Activated T-helper 17 cell treated with anti-CD3 and anti-CD28 coated beads, Interleukin-2, amount 50 U/mL, for 72 hours (primary cell): ENCODE results near the gene PRC1. TPM values are rescaled to one million over a fixed set of nuclear protein-coding genes. Genes with fewer than 3 reads are reported as not detected.

ENCODE experiments used
- ATAC-seq: fragments of 150-1000 bp; cut with Tn5 transposase; replicated peaks from 2 replicates; pipeline ENCODE4 v1.10.0; 2021; ENCODE audit warnings: mild to moderate bottlenecking, moderate library complexity
- H3K27ac Mint-ChIP-seq: one replicate; pipeline ENCODE4 v1.8.0; 2022; ENCODE audit warnings: mixed read lengths
- H3K27me3 Mint-ChIP-seq: one replicate; pipeline ENCODE4 v1.8.0; 2022; ENCODE audit warnings: mixed read lengths
- H3K36me3 Mint-ChIP-seq: one replicate; pipeline ENCODE4 v1.8.0; 2022; ENCODE audit warnings: low read depth, mild to moderate bottlenecking, mixed read lengths
- H3K4me1 Mint-ChIP-seq: one replicate; pipeline ENCODE4 v1.8.0; 2022; ENCODE audit warnings: mixed read lengths
- H3K4me3 Mint-ChIP-seq: one replicate; pipeline ENCODE4 v1.8.0; 2022; ENCODE audit warnings: mild to moderate bottlenecking, mixed read lengths
- H3K9me3 Mint-ChIP-seq: one replicate; pipeline ENCODE4 v1.8.0; 2022; ENCODE audit warnings: mixed read lengths
- total RNA-seq, 2 donors: library from RNA; stranded (reverse); gene quantifications; one replicate each; pipeline ENCODE4 v1.2.3, GENCODE V29; 2022

The PRC1 gene
- total RNA-seq, 2 donors from 2014 or later, result 133 to 158 TPM

- H3K27ac Mint-ChIP-seq, result peak overlapping the region; percentile 49
- no peak overlapping the region for H3K4me3 Mint-ChIP-seq
- no peaks in the 10 kb centered on the region for H3K9me3 Mint-ChIP-seq
- ATAC-seq, result no peak
- H3K27me3 Mint-ChIP-seq, result no peaks in the 10 kb centered on the region
- H3K4me1 Mint-ChIP-seq, result peaks cover 7% of the 10 kb centered on the region
- H3K36me3 Mint-ChIP-seq, result peaks cover 100% of the 10 kb centered on the region
Observed at GRCh38 chr15:90979582-90979981, 14.8 kb downstream of the PRC1 start.

DNA sequence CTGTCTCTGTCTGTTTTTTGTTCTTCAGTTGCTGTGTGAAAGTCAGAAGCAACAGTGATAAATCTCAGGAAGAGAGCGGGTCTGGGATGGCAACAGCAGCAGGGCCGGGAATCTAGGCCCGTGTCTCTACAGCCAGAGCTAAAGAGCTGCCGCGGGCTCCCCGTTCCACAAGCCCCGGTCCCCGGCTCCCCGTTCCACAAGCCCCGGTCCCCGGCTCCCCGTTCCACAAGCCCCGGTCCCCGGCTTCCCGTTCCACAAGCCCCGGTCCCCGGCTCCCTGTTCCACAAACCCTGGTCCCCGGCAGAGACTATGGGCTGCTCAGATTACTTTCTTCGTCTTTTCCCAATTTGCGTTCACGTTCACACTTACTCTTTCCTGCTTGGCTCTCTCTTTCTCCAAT is 20.1 kb downstream of the PRC1 start:
- no peak overlapping the region for H3K4me3 Mint-ChIP-seq
- ATAC-seq, result no peak
- no peaks in the 10 kb centered on the region for H3K27me3 Mint-ChIP-seq
- H3K4me1 Mint-ChIP-seq, result no peaks in the 10 kb centered on the region
- H3K27ac Mint-ChIP-seq, result no peak overlapping the region
- peaks cover 84% of the 10 kb centered on the region for H3K36me3 Mint-ChIP-seq
- H3K9me3 Mint-ChIP-seq, result no peaks in the 10 kb centered on the region

- Mint-ChIP-seq H3K27me3 (no peaks in the 10 kb centered on the region), H3K27ac (no peak overlapping the region), H3K4me3 (no peak overlapping the region), H3K9me3 (no peaks in the 10 kb centered on the region), H3K4me1 (no peaks in the 10 kb centered on the region), H3K36me3 (peaks cover 84% of the 10 kb centered on the region)
- no peak for ATAC-seq
Observed at GRCh38 chr15:90972133-90972532, 22.2 kb downstream of the PRC1 start.

GRCh38 chr15:90970274-90970673 is 24.1 kb downstream of the PRC1 start:
- peak overlapping the region; percentile 72 for H3K27ac Mint-ChIP-seq
- no peak overlapping the region for H3K4me3 Mint-ChIP-seq
- H3K9me3 Mint-ChIP-seq, result no peaks in the 10 kb centered on the region
- H3K4me1 Mint-ChIP-seq, result no peaks in the 10 kb centered on the region
- peaks cover 84% of the 10 kb centered on the region for H3K36me3 Mint-ChIP-seq
- no peaks in the 10 kb centered on the region for H3K27me3 Mint-ChIP-seq
- ATAC-seq, result no peak

DNA sequence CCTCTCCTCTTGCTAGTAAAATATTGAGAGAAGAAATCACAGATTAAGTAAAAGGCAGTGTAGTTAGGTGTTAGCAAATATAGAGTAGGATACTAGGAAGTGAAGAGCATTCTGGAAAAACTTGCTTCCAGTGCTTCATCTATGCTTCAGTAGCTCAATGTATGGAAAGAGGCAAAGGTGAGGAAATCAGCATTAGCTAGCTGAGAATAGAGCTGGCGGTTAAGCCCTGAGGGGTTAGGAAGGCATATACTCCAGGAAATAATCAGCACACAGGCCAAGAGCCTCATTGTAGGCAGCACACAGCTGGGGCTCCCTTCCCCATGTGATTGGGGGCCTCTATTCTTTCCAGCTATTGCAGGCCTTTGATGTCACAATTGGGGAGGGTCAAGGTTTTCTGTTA is 25.9 kb downstream of the PRC1 start:
- no peak overlapping the region for H3K27ac Mint-ChIP-seq
- H3K4me3 Mint-ChIP-seq, result no peak overlapping the region
- H3K4me1 Mint-ChIP-seq, result no peaks in the 10 kb centered on the region
- no peaks in the 10 kb centered on the region for H3K27me3 Mint-ChIP-seq
- ATAC-seq, result no peak
- no peaks in the 10 kb centered on the region for H3K9me3 Mint-ChIP-seq
- H3K36me3 Mint-ChIP-seq, result peaks cover 83% of the 10 kb centered on the region

DNA sequence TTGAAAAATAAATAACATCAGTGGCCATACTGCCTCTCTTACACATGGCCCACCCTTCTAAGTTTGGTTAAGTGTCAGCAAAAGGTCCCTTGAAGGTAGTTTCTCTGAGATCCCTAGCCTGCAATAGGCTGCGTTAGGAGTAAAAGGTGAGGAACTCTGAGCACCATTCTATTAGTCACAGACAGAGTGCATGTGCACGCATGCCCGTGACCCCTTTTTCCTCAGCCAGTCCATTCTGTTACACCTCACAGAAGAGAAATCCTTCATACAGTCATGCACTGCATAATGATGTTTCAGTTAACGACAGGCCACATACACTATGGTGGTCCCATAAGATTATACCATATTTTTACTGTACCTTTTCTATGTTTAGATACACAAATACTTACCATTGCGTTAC is 27.1 kb downstream of the PRC1 start:
- Mint-ChIP-seq H3K27ac (no peak overlapping the region), H3K9me3 (no peaks in the 10 kb centered on the region), H3K27me3 (no peaks in the 10 kb centered on the region), H3K4me1 (no peaks in the 10 kb centered on the region), H3K36me3 (peaks cover 86% of the 10 kb centered on the region), H3K4me3 (no peak overlapping the region)
- ATAC-seq, result no peak

- no peak for ATAC-seq
- Mint-ChIP-seq H3K9me3 (no peaks in the 10 kb centered on the region), H3K4me3 (no peak overlapping the region), H3K36me3 (peaks cover 96% of the 10 kb centered on the region), H3K27me3 (no peaks in the 10 kb centered on the region), H3K4me1 (no peaks in the 10 kb centered on the region), H3K27ac (no peak overlapping the region)
Observed at GRCh38 chr15:90966262-90966661, 28.1 kb downstream of the PRC1 start.

GRCh38 chr15:90962021-90962420 is 32.3 kb downstream of the PRC1 start:
- peaks cover 80% of the 10 kb centered on the region for H3K36me3 Mint-ChIP-seq
- H3K27ac Mint-ChIP-seq, result no peak overlapping the region
- H3K4me1 Mint-ChIP-seq, result no peaks in the 10 kb centered on the region
- no peak overlapping the region for H3K4me3 Mint-ChIP-seq
- no peaks in the 10 kb centered on the region for H3K9me3 Mint-ChIP-seq
- ATAC-seq, result no peak
- H3K27me3 Mint-ChIP-seq, result no peaks in the 10 kb centered on the region

GRCh38 chr15:90960298-90961091 is 33.8 kb downstream of the PRC1 start:
- H3K9me3 Mint-ChIP-seq, result no peaks in the 10 kb centered on the region
- H3K27ac Mint-ChIP-seq, result no peak overlapping the region
- no peaks in the 10 kb centered on the region for H3K4me1 Mint-ChIP-seq
- peaks cover 65% of the 10 kb centered on the region for H3K36me3 Mint-ChIP-seq
- no peak overlapping the region for H3K4me3 Mint-ChIP-seq
- no peak for ATAC-seq
- no peaks in the 10 kb centered on the region for H3K27me3 Mint-ChIP-seq

DNA sequence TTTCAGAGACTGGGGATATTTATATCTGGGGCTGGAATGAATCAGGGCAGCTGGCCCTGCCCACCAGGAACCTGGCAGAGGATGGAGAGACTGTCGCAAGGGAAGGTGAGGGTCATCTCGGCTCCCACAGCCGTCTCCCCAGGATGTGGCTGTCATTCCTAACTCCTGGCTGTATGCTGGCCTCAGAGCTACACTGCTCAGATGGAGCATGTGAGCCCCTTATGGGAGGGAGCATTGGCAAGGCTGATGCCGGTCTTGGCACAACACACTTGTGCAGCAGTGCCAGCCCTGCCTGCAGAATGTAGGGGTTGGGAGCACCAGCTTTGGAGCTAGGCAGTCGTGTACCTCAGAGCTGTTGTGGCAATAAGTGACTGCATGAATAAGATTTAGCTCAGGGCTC is 34.4 kb downstream of the PRC1 start:
- no peaks in the 10 kb centered on the region for H3K9me3 Mint-ChIP-seq
- no peak overlapping the region for H3K4me3 Mint-ChIP-seq
- H3K27ac Mint-ChIP-seq, result no peak overlapping the region
- peaks cover 59% of the 10 kb centered on the region for H3K36me3 Mint-ChIP-seq
- ATAC-seq, result no peak
- no peaks in the 10 kb centered on the region for H3K27me3 Mint-ChIP-seq
- no peaks in the 10 kb centered on the region for H3K4me1 Mint-ChIP-seq

DNA sequence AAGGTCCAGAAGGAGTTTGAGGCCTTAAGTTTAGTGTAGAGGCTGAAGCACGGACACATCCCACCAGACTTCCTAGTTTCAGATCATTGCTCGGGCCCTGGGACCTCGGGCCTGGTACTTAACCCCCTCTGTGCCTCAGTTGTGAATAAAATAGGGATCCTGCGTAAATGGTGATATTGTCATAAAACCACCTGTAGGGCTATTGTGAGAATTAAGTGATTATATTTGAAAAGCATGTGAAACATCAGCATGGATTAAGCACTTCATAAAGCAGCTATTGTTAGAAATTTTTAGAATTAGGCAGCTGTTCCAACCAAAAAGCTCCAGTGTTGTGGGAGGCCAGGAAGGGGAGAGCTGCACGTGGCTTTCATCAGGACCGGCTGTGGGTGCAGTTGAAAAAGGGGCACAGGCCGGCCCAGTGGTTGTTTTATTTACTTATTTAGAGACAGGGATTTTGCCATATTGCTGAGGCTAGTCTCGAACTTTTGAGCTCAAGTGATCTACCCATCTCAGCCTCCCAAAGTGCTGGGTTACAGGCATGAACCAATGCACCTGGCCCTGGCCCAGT is 35.2 kb downstream of the PRC1 start:
- Mint-ChIP-seq H3K9me3 (no peaks in the 10 kb centered on the region), H3K27me3 (no peaks in the 10 kb centered on the region), H3K4me1 (no peaks in the 10 kb centered on the region), H3K36me3 (peaks cover 58% of the 10 kb centered on the region), H3K27ac (no peak overlapping the region), H3K4me3 (no peak overlapping the region)
- ATAC-seq, result no peak

DNA sequence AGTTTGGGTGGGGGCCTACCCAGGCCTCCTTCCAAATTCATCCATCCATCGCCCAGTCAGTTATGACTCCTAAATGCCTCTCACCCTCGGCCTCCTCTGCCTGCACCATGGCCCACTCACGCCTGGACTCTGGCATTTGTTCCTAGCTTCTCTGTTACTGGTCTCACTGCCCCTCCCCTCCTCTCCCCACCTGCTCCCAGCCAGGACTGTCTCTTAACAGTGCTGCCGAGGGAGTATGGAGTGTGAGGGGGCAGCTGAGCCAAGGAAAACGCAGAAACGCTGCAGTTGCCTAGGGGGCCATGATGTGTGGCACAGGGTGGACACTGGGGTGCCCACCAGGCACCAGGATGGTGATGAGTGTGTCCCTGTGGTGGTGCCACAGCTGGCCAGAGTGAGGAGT is 36.5 kb downstream of the PRC1 start:
- no peak for ATAC-seq
- H3K9me3 Mint-ChIP-seq, result no peaks in the 10 kb centered on the region
- H3K4me1 Mint-ChIP-seq, result peaks cover 8% of the 10 kb centered on the region
- no peaks in the 10 kb centered on the region for H3K27me3 Mint-ChIP-seq
- H3K36me3 Mint-ChIP-seq, result peaks cover 59% of the 10 kb centered on the region
- H3K4me3 Mint-ChIP-seq, result peak overlapping the region; percentile 46
- no peak overlapping the region for H3K27ac Mint-ChIP-seq

- Mint-ChIP-seq H3K27me3 (no peaks in the 10 kb centered on the region), H3K36me3 (peaks cover 59% of the 10 kb centered on the region), H3K9me3 (no peaks in the 10 kb centered on the region), H3K4me3 (peak overlapping the region; percentile 46), H3K27ac (no peak overlapping the region), H3K4me1 (peaks cover 8% of the 10 kb centered on the region)
- no peak for ATAC-seq
Observed at GRCh38 chr15:90957031-90957790, 37.1 kb downstream of the PRC1 start.

DNA sequence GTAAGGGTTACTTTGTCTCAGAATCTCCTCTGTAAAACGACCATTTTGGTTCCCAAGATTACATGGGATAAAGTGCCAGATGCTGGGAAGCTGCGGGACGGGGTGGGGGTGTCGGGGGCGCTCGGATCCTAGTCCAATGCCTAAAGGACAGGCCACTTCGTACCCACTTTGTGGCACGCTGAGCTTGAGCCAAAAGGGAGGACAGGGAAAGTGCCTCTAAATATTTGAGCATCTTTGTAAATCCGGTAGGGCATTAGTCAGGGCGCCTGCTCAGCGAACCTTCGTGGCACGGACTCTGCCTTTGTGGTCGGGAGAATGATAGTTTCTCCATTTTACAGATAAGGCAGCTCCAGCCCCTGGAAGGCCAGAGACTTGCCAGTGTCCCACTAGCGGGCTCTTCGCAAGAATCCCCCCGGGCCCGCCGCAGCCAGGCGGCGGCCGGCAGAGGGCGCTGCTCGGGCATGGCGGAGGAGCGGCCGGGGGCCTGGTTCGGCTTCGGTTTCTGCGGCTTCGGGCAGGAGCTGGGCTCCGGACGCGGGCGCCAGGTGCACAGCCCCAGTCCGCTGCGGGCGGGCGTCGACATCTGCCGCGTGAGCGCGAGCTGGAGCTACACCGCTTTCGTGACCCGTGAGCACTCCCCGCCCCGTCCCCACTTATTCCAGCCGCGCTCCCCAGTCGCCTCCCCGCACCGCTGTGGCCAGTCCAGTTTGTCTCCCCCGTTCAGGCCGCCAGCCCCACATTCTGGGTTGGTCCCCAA is 37.9 kb downstream of the PRC1 start:
- peaks cover 8% of the 10 kb centered on the region for H3K4me1 Mint-ChIP-seq
- ATAC-seq, result no peak
- no peaks in the 10 kb centered on the region for H3K27me3 Mint-ChIP-seq
- H3K36me3 Mint-ChIP-seq, result peaks cover 59% of the 10 kb centered on the region
- no peaks in the 10 kb centered on the region for H3K9me3 Mint-ChIP-seq
- peak overlapping the region; percentile 81 for H3K4me3 Mint-ChIP-seq
- H3K27ac Mint-ChIP-seq, result peak overlapping the region; percentile 67
